ENCODE data around the gene HTATSF1.

DNA sequence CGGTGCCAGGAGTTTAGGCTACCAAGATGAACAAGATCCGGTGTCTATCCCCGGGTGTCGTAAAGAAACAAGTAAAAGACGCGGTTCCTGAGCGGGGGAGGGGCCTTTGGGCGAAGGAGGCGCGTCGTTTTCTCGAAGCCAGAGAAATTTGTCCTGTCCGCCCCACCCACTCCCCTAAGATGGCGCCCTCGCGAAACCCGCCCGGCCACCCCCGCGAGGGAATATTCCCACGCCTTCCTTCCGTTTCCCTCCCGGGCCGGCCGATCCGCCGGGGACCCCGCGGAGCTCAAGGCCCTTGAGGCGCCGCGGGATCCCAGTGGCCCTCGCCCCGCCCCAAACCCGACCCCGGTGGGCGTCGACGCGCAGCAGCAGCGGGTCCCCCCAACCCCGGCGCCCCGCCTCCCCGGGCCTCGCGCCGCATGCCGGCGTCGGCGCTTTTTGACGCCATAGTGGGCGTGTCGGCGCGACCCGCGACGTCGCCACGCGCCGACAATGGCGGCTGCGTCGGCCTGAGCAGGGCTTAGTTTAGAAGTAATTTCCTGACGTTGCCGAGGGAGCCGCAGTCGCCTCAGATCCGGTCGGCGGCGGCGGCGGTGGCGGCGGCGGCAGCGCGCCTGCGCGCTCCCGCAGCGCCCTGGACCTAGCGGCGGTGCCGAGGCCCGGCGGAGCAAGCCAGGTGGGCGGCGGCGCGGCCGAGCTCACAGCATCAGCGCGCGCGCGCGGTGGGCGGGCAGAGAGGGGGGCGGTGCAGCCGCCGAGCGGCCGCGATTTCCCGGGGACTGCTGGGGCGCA, 432 bp upstream of the HTATSF1 start:
- TF ChIP-seq POLR2A (IDR thresholded peaks at IDR 0.05; ENCODE audit: low read depth, low read length), result no peak
- TF ChIP-seq TAF1 (IDR thresholded peaks at IDR 0.05; ENCODE audit: low read depth, low read length), result no peak; the same call in 1 of the 2 replicates
- TF ChIP-seq POLR2AphosphoS5 (IDR thresholded peaks at IDR 0.05; ENCODE audit: low read depth, low read length), result 0 out of 2 replicates have a peak, but pooled peaks have one; percentile 26
- TF ChIP-seq SPI1 (IDR thresholded peaks at IDR 0.05; ENCODE audit: low read depth, low read length), result no peak

Data from GM12891 (cell line).